HepG2 (cell line): ENCODE measurements around the gene MTHFS. TPM values are rescaled to one million over a fixed set of nuclear protein-coding genes. Genes with fewer than 3 reads are reported as not detected.

Experiments
- AKAP8 ChIP-seq: sonication (generic); formaldehyde crosslinking; IDR thresholded peaks from 2 replicates; pipeline ENCODE4 v1.5.1; 2020; ENCODE audit warnings: mild to moderate bottlenecking, missing genetic modification reagents
- GZF1 ChIP-seq: sonication (generic); formaldehyde crosslinking; IDR thresholded peaks from 2 replicates; pipeline ENCODE4 v1.5.1; 2020; ENCODE audit warnings: mild to moderate bottlenecking, missing genetic modification reagents
- IKZF1 ChIP-seq: fragments of 450-650 bp; IDR thresholded peaks from 2 replicates; pipeline ENCODE4 v1.7.1; 2016
- KLF16 ChIP-seq, 2 experiments: sonication (generic) in 1 of 2; formaldehyde crosslinking in 1 of 2; IDR thresholded peaks; 2 replicates each; pipeline versions ENCODE4 v1.6.1 to v1.8.0; 2016 to 2023; ENCODE audit warnings: missing genetic modification reagents in 2 of 2, missing compliant biosample characterization in 1 of 2
- NFYC ChIP-seq: IDR thresholded peaks from 2 replicates; pipeline ENCODE4 v1.6.1; 2016; ENCODE audit warnings: missing genetic modification reagents, missing compliant biosample characterization
- PCBP1 ChIP-seq: fragments of 200-400 bp; formaldehyde crosslinking; IDR thresholded peaks from 2 replicates; pipeline ENCODE4 v1.6.1; 2017; ENCODE audit warnings: mild to moderate bottlenecking, low read depth, low read length, borderline replicate concordance
- PTBP1 ChIP-seq: fragments of 200-400 bp; formaldehyde crosslinking; IDR thresholded peaks from 2 replicates; pipeline ENCODE4 v1.6.1; 2018; ENCODE audit warnings: low read length, low read depth; ENCODE audit not compliant: poor library complexity, severe bottlenecking
- RBFOX2 ChIP-seq: fragments of 200-400 bp; formaldehyde crosslinking; IDR thresholded peaks from 2 replicates; pipeline ENCODE4 v1.6.1; 2017; ENCODE audit warnings: low read depth, mild to moderate bottlenecking, low read length
- REL ChIP-seq: sonication (generic); formaldehyde crosslinking; conservative IDR thresholded peaks from 2 replicates; pipeline ENCODE4 v1.8.0; 2022; ENCODE audit warnings: mild to moderate bottlenecking, missing genetic modification reagents, moderate library complexity
- RFXANK ChIP-seq: IDR thresholded peaks from 2 replicates; pipeline ENCODE4 v1.6.1; 2016
- SMC3 ChIP-seq: IDR thresholded peaks from 2 replicates; pipeline ENCODE4 v1.6.1; 2011; ENCODE audit warnings: low read length, improper control_type of control experiment
- SRSF4 ChIP-seq: fragments of 200-400 bp; formaldehyde crosslinking; IDR thresholded peaks from one replicate; pipeline ENCODE4 v1.6.1; 2018; ENCODE audit warnings: mild to moderate bottlenecking, low read depth, low read length, moderate library complexity; ENCODE audit not compliant: poor library complexity, severe bottlenecking
- TP53 ChIP-seq: sonication (generic); formaldehyde crosslinking; conservative IDR thresholded peaks from 2 replicates; pipeline ENCODE4 v1.4.0; 2020; ENCODE audit warnings: missing genetic modification reagents
- TRIM24 ChIP-seq: sonication (generic); formaldehyde crosslinking; IDR thresholded peaks from 2 replicates; pipeline ENCODE4 v1.8.0; 2022; ENCODE audit warnings: mild to moderate bottlenecking, missing genetic modification reagents
- ZBTB20 ChIP-seq: sonication (generic); formaldehyde crosslinking; IDR thresholded peaks from 2 replicates; pipeline ENCODE4 v1.8.1; 2023; ENCODE audit warnings: missing genetic modification reagents, low read depth, mild to moderate bottlenecking, borderline replicate concordance
- ZBTB25 ChIP-seq: IDR thresholded peaks from 2 replicates; pipeline ENCODE4 v1.6.1; 2018; ENCODE audit warnings: missing genetic modification reagents
- ZBTB38 ChIP-seq: sonication (generic); formaldehyde crosslinking; IDR thresholded peaks from 2 replicates; pipeline ENCODE4 v1.5.1; 2020; ENCODE audit warnings: mild to moderate bottlenecking, missing genetic modification reagents
- ZNF124 ChIP-seq: sonication (generic); formaldehyde crosslinking; IDR thresholded peaks from 2 replicates; pipeline ENCODE4 v1.4.0; 2020; ENCODE audit warnings: missing genetic modification reagents
- ZNF230 ChIP-seq: sonication (generic); formaldehyde crosslinking; IDR thresholded peaks from 2 replicates; pipeline ENCODE4 v1.4.0; 2020; ENCODE audit warnings: mild to moderate bottlenecking, missing genetic modification reagents
- ZNF234 ChIP-seq: sonication (generic); formaldehyde crosslinking; conservative IDR thresholded peaks from 2 replicates; pipeline ENCODE4 v1.5.1; 2020; ENCODE audit warnings: mild to moderate bottlenecking, missing genetic modification reagents
- ZNF441 ChIP-seq: sonication (generic); formaldehyde crosslinking; IDR thresholded peaks from 2 replicates; pipeline ENCODE4 v1.7.0; 2021; ENCODE audit warnings: missing genetic modification reagents, borderline replicate concordance
- ZNF513 ChIP-seq: sonication (generic); formaldehyde crosslinking; conservative IDR thresholded peaks from 2 replicates; pipeline ENCODE4 v1.5.0; 2020; ENCODE audit warnings: missing genetic modification reagents
- ZNF598 ChIP-seq: sonication (generic); formaldehyde crosslinking; IDR thresholded peaks from 2 replicates; pipeline ENCODE4 v1.5.1; 2020; ENCODE audit warnings: mild to moderate bottlenecking, missing genetic modification reagents, borderline replicate concordance
- ZNF660 ChIP-seq: sonication (generic); formaldehyde crosslinking; IDR thresholded peaks from 2 replicates; pipeline ENCODE4 v1.5.1; 2020; ENCODE audit warnings: mild to moderate bottlenecking, low read depth, missing genetic modification reagents, borderline replicate concordance
- ZNF761 ChIP-seq: sonication (generic); formaldehyde crosslinking; conservative IDR thresholded peaks from 2 replicates; pipeline ENCODE4 v1.4.0; 2020; ENCODE audit warnings: mild to moderate bottlenecking, missing genetic modification reagents
- ZNF775 ChIP-seq: sonication (generic); formaldehyde crosslinking; IDR thresholded peaks from 2 replicates; pipeline ENCODE4 v1.4.0; 2020; ENCODE audit warnings: missing genetic modification reagents, mild to moderate bottlenecking, moderate library complexity, borderline replicate concordance
- ZSCAN21 ChIP-seq: sonication (generic); formaldehyde crosslinking; IDR thresholded peaks from 2 replicates; pipeline ENCODE4 v1.8.0; 2022; ENCODE audit warnings: mild to moderate bottlenecking, missing genetic modification reagents, moderate library complexity, borderline replicate concordance
- polyA plus RNA-seq, 8 experiments: library from polyadenylated mRNA; depleted of rRNA in 3 of 8; stranded (reverse) in 7 of 8; unstranded in 1 of 8; fragments of >200 nt; fragmentation: Illumina TruSeq in 4 of 8; extraction: Trizol in 4 of 8; gene quantifications; 2 replicates each; pipeline versions ENCODE4 v1.2.1 to v1.2.3, GENCODE V29; 2011 to 2016; ENCODE audit warnings: low read depth in 4 of 8, missing spikeins in 1 of 8, mixed read lengths in 1 of 8; ENCODE audit not compliant: insufficient read depth in 1 of 8
- total RNA-seq, 5 experiments: library from RNA; depleted of rRNA; stranded (reverse); fragments of >200 nt; fragmentation: Illumina TruSeq; extraction: Trizol; gene quantifications; 2 replicates each; pipeline ENCODE4 v1.2.3, GENCODE V29; 2016; ENCODE audit warnings: low read depth in 1 of 5
- TF ChIP-seq, protein P1 (sequence below): sonication (generic); formaldehyde crosslinking; IDR thresholded peaks from 2 replicates; pipeline ENCODE4 v1.8.0; 2022; ENCODE audit warnings: missing genetic modification reagents, mild to moderate bottlenecking, inconsistent platforms, borderline replicate concordance

The MTHFS gene
- total and polyA plus RNA-seq, 2 of the 13 experiments (the other 11 are each of a cell fraction or from before 2014, with no cell fraction given), result 37.0 to 49.7 TPM

DNA sequence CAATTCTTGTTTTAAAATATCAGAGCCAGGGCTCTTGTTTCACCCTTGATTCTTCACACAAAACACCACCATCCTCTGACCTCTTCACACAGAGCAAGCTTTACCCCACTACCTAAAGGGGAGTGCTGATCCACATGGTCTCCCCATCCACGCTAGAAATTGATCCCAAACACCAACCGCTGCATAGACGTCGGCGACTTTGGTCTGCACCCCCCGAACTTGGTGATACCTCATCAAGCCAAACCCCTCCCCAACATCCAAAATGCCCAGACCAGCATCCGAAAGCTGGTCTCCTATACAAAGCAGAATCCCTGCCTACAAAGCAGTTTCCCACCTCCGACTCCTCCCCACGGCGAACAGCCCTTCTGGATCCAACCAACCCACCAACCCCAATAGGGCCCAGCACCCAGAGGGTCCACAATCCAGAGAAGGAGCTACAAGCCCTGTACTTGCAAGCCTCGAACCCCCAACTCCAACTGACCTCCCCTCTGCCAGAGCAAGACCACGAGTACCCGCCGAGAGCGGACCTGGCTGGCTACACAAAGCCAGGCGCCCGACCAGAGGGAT lies 25.8 kb upstream of the MTHFS start (continued):
- TF ChIP-seq ZNF598 (CRISPR knock-in tag) (0 out of 2 replicates have a peak, but pooled peaks have one; percentile 12), ZNF660 (CRISPR knock-in tag) (no peak), RBFOX2 (no peak), NFYC (CRISPR knock-in tag) (no peak), GZF1 (CRISPR knock-in tag) (0 out of 2 replicates have a peak, but pooled peaks have one; percentile 16), ZSCAN21 (CRISPR knock-in tag) (0 out of 2 replicates have a peak, but pooled peaks have one; percentile 6), PCBP1 (0 out of 2 replicates have a peak, but pooled peaks have one; percentile 6), ZBTB38 (CRISPR knock-in tag) (no peak), REL (CRISPR knock-in tag) (no peak), KLF16 (CRISPR knock-in tag; IDR thresholded peaks at IDR 0.05) (no peak), AKAP8 (CRISPR knock-in tag) (no peak), ZNF761 (CRISPR knock-in tag) (0 out of 2 replicates have a peak, but pooled peaks have one; percentile 8), ZNF441 (CRISPR knock-in tag) (no peak), ZBTB25 (no peak), ZNF230 (CRISPR knock-in tag) (no peak), IKZF1 (no peak), RFXANK (CRISPR knock-in tag) (no peak), ZNF513 (CRISPR knock-in tag) (no peak), PTBP1 (no peak), ZBTB20 (CRISPR knock-in tag) (0 out of 2 replicates have a peak, but pooled peaks have one; percentile 56), TP53 (CRISPR knock-in tag) (no peak), ZNF124 (CRISPR knock-in tag) (no peak), TRIM24 (no peak), SRSF4 (no peak), SMC3 (no peak), ZNF234 (CRISPR knock-in tag) (no peak), ZNF775 (CRISPR knock-in tag) (no peak)
- TF ChIP-seq, protein P1, sequence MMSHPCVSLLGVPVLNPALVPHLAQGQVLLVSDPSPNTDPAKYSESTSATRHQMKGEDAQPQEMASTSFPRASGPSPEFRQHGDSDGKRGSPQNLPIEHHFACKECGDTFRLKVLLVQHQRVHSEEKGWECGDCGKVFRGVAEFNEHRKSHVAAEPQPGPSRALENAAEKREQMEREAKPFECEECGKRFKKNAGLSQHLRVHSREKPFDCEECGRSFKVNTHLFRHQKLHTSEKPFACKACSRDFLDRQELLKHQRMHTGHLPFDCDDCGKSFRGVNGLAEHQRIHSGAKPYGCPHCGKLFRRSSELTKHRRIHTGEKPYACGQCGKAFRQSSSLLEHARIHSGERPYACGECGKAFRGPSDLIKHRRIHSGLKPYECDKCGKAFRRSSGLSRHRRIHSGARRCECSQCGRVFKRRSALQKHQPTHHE (CRISPR knock-in tag), result no peak
